A549 (cell line): Measurements from ENCODE around the gene AK3. TPM values are rescaled to one million over a fixed set of nuclear protein-coding genes. Genes with fewer than 3 reads are reported as not detected.

ENCODE experiments used
- ATAC-seq, 2 experiments: fragments of 200-7000 bp in 1 of 2; fragments of >200 bp in 1 of 2; cut with Nextera tagmentation in 1 of 2; cut with Tn5 transposase in 1 of 2; 3 replicates each; pipeline versions ENCODE4 v1.8.0 to v1.9.1; 2018 to 2020; ENCODE audit warnings: mild to moderate bottlenecking in 1 of 2, moderate library complexity in 1 of 2
- CTCF ChIA-PET: fragments of 300-600 bp; sonication (Branson Sonifier 250); formaldehyde crosslinking; extraction: SDS; loops from one replicate; lab custom pipeline; 2021; ENCODE audit warnings: antibody characterized with exemption, inconsistent platforms; lab: Yijun Ruan, JAX
- POLR2A ChIA-PET: fragments of 350-600 bp; formaldehyde crosslinking; extraction: SDS; loops from one replicate; lab custom pipeline; 2021; ENCODE audit warnings: antibody characterized with exemption, inconsistent platforms; lab: Yijun Ruan, JAX
- DNase-seq, 2 experiments: peaks; one replicate each; pipeline versions ENCODE4 v3.0.0 to v3.0.0-alpha.2; 2011 to 2016; ENCODE audit warnings: low read depth in 1 of 2, low spot score in 1 of 2
- FAIRE-seq: peaks from 2 replicates; lab custom pipeline; 2011; peaks lifted over from hg19 to GRCh38; lab: Jason Lieb, UNC
- H3K27ac ChIP-seq, 2 experiments: fragments of >200 bp; sonication (Bioruptor Twin); formaldehyde crosslinking; 3 replicates each; pipeline ENCODE4 v1.5.1; 2016 to 2017
- H3K4me1 ChIP-seq: fragments of >200 bp; sonication (Bioruptor Twin); formaldehyde crosslinking; 3 replicates; pipeline ENCODE4 v1.6.1; 2016
- H3K4me2 ChIP-seq: fragments of >200 bp; sonication (Bioruptor Twin); formaldehyde crosslinking; 3 replicates; pipeline ENCODE4 v1.6.1; 2016
- H3K4me3 ChIP-seq: fragments of >200 bp; sonication (Bioruptor Twin); formaldehyde crosslinking; 3 replicates; pipeline ENCODE4 v1.5.1; 2016
- H3K9me3 ChIP-seq: fragments of >200 bp; sonication (Bioruptor Twin); formaldehyde crosslinking; 3 replicates; pipeline ENCODE4 v1.6.1; 2016
- ATOH8 ChIP-seq: fragments of 250-450 bp; sonication (Bioruptor Pico); IDR thresholded peaks from 2 replicates; pipeline ENCODE4 v1.5.0; 2020; ENCODE audit warnings: low read depth, mild to moderate bottlenecking, moderate library complexity
- BHLHE40 ChIP-seq: IDR thresholded peaks from 2 replicates; pipeline ENCODE4 v1.6.1; 2012; ENCODE audit warnings: low read depth, low read length, inconsistent platforms
- CBX2 ChIP-seq: fragments of 200-600 bp; sonication (generic); IDR thresholded peaks from 2 replicates; pipeline ENCODE4 v1.6.1; 2016; ENCODE audit warnings: low read depth, mild to moderate bottlenecking, borderline replicate concordance
- CEBPB ChIP-seq, 2 experiments: fragments of >200 bp in 1 of 2; sonication (Bioruptor Twin) in 1 of 2; formaldehyde crosslinking in 1 of 2; IDR thresholded peaks; 2 replicates each; pipeline ENCODE4 v1.6.1; 2012 to 2016
- CTCF ChIP-seq: fragments of >200 bp; sonication (Bioruptor Twin); formaldehyde crosslinking; IDR thresholded peaks from 3 replicates; pipeline ENCODE4 v1.5.1; 2016
- EHF ChIP-seq: fragments of 250-450 bp; sonication (Bioruptor Pico); IDR thresholded peaks from 2 replicates; pipeline ENCODE4 v1.5.0; 2020; ENCODE audit warnings: mild to moderate bottlenecking
- EHMT2 ChIP-seq: fragments of 200-600 bp; sonication (generic); IDR thresholded peaks from 2 replicates; pipeline ENCODE4 v1.6.1; 2016; ENCODE audit warnings: antibody characterized with exemption, low read depth, mild to moderate bottlenecking, moderate library complexity
- ELK1 ChIP-seq: fragments of 150-350 bp; IDR thresholded peaks from 2 replicates; pipeline ENCODE4 v1.6.1; 2014; ENCODE audit warnings: low read depth, mild to moderate bottlenecking, low read length
- FOSB ChIP-seq: fragments of 250-450 bp; sonication (Bioruptor Pico); IDR thresholded peaks from 2 replicates; pipeline ENCODE4 v1.5.0; 2020; ENCODE audit warnings: mild to moderate bottlenecking, moderate library complexity
- FOSL2 ChIP-seq, 2 experiments: fragments of 450-650 bp in 1 of 2; fragments of >200 bp in 1 of 2; sonication (Bioruptor Twin) in 1 of 2; formaldehyde crosslinking; IDR thresholded peaks; 2 replicates each; pipeline versions ENCODE4 v1.5.0 to v1.6.1; 2016 to 2020; ENCODE audit warnings: mild to moderate bottlenecking in 1 of 2, moderate library complexity in 1 of 2
- HDAC2 ChIP-seq: fragments of 200-600 bp; sonication (generic); IDR thresholded peaks from 2 replicates; pipeline ENCODE4 v1.6.1; 2016
- HOXB13 ChIP-seq: fragments of 250-450 bp; sonication (Bioruptor Pico); IDR thresholded peaks from 2 replicates; pipeline ENCODE4 v1.5.0; 2020; ENCODE audit warnings: low read depth, mild to moderate bottlenecking, moderate library complexity
- JUNB ChIP-seq: fragments of >200 bp; sonication (Bioruptor Twin); formaldehyde crosslinking; IDR thresholded peaks from 2 replicates; pipeline ENCODE4 v1.6.1; 2016
- KDM5A ChIP-seq: fragments of 200-600 bp; sonication (generic); IDR thresholded peaks from 2 replicates; pipeline ENCODE4 v1.6.1; 2016; ENCODE audit warnings: antibody characterized with exemption, mild to moderate bottlenecking
- MAFK ChIP-seq: fragments of 450-650 bp; IDR thresholded peaks from 2 replicates; pipeline ENCODE4 v1.6.1; 2014; ENCODE audit not compliant: partially characterized antibody
- MAX ChIP-seq: IDR thresholded peaks from 2 replicates; pipeline ENCODE4 v1.6.1; 2012
- MYC ChIP-seq: IDR thresholded peaks from 2 replicates; pipeline ENCODE4 v1.6.1; 2012; ENCODE audit warnings: mild to moderate bottlenecking, inconsistent platforms, low read length, improper control_type of control experiment, borderline replicate concordance
- NR3C1 ChIP-seq: fragments of >200 bp; sonication (Bioruptor Twin); formaldehyde crosslinking; IDR thresholded peaks from 3 replicates; pipeline ENCODE4 v1.6.1; 2017
- POLR2A ChIP-seq: IDR thresholded peaks from 2 replicates; pipeline ENCODE4 v1.6.1; 2012; ENCODE audit warnings: mild to moderate bottlenecking, low read length
- TP53 ChIP-seq: fragments of 250-450 bp; sonication (Bioruptor Pico); IDR thresholded peaks from 2 replicates; pipeline ENCODE4 v1.5.0; 2021; ENCODE audit warnings: mild to moderate bottlenecking, moderate library complexity
- ZFP36 ChIP-seq: fragments of 450-650 bp; IDR thresholded peaks from 2 replicates; pipeline ENCODE4 v1.6.1; 2014; ENCODE audit warnings: borderline replicate concordance; ENCODE audit not compliant: partially characterized antibody
- WGBS: methylation state at CpG from one replicate; pipeline ENCODE4 v1.1.6; 2017; ENCODE audit errors: missing lambda C conversion rate; 5-methylcytosine and 5-hydroxymethylcytosine counted together
- polyA plus RNA-seq, 4 experiments: library from polyadenylated mRNA; depleted of rRNA in 3 of 4; stranded (reverse); fragments of >200 nt; fragmentation: RNase III in 1 of 4; extraction: RNeasy Plus Mini Kit Qiagen cat#74134 plus additional on column Dnase treatment in 1 of 4; gene quantifications; 2 replicates in 3 of 4; 3 replicates in 1 of 4; pipeline ENCODE4 v1.2.3, GENCODE V29; 2011 to 2017

The AK3 gene
- polyA plus RNA-seq, 2 of the 4 experiments (the other 2 are of a cell fraction): 51.0 to 83.0 TPM

GRCh38 chr9:4717815-4718214, 23.2 kb downstream of the AK3 start:
- ChIA-PET CTCF (interaction anchor here (1.5 to 1.8 kb wide), 2 partner anchors 11 to 28 kb away, joined by 3 to 4 read pairs; no protein-coding TSS in a partner anchor), POLR2A (no interaction called here)
- ATAC-seq (no peak), FAIRE-seq (no peak), DNase-seq (no peak)
- Histone ChIP-seq H3K9me3 (no peaks in the 10 kb centered on the region), H3K4me3 (no peak overlapping the region), H3K4me2 (no peak overlapping the region), H3K4me1 (no peaks in the 10 kb centered on the region), H3K27ac (no peak overlapping the region)
- TF ChIP-seq ELK1 (no peak), ZFP36 (no peak), KDM5A (no peak), EHMT2 (no peak), MAX (no peak), ATOH8 (CRISPR knock-in tag) (no peak), BHLHE40 (no peak), CBX2 (no peak), CTCF (no peak), HDAC2 (no peak), FOSB (CRISPR knock-in tag) (no peak), NR3C1 (no peak), POLR2A (no peak), FOSL2 (IDR thresholded peaks at IDR 0.05) (no peak), FOSL2 (CRISPR knock-in tag; IDR thresholded peaks at IDR 0.05) (no peak), HOXB13 (CRISPR knock-in tag) (no peak), MYC (no peak), EHF (CRISPR knock-in tag) (no peak), TP53 (CRISPR knock-in tag) (no peak), CEBPB (IDR thresholded peaks at IDR 0.05) (no peak)
- 86% methylated on average over 4 of the region's 4 CpGs for WGBS

- Histone ChIP-seq H3K4me2 (no peak overlapping the region), H3K27ac (no peak overlapping the region), H3K9me3 (no peaks in the 10 kb centered on the region), H3K4me3 (no peak overlapping the region), H3K4me1 (no peaks in the 10 kb centered on the region)
- ATAC-seq (no peak), DNase-seq (no peak), FAIRE-seq (no peak)
- 86% methylated on average over 1 of the region's 1 CpG for WGBS
- no peak for TF ChIP-seq JUNB
- TF ChIP-seq MAFK: peak; percentile 60
- POLR2A ChIA-PET: no interaction called here
- CTCF ChIA-PET: interaction anchor here (1.0 to 2.8 kb wide), 6 partner anchors 9 to 53 kb away, joined by 3 to 7 read pairs (median 3); no protein-coding TSS in a partner anchor
These were observed 24.8 kb downstream of the AK3 start for GRCh38 chr9:4716163-4716562.
